IMR-90 (cell line): ENCODE results near the gene NFASC.

ENCODE experiments used
- CEBPB ChIP-seq: IDR thresholded peaks from 2 replicates; pipeline ENCODE4 v1.6.1; 2012; ENCODE audit warnings: low read depth, low read length, improper control_type of control experiment
- RFX5 ChIP-seq: IDR thresholded peaks from 2 replicates; pipeline ENCODE4 v1.8.0; 2012; ENCODE audit warnings: low read depth, mild to moderate bottlenecking, low read length, moderate library complexity

DNA sequence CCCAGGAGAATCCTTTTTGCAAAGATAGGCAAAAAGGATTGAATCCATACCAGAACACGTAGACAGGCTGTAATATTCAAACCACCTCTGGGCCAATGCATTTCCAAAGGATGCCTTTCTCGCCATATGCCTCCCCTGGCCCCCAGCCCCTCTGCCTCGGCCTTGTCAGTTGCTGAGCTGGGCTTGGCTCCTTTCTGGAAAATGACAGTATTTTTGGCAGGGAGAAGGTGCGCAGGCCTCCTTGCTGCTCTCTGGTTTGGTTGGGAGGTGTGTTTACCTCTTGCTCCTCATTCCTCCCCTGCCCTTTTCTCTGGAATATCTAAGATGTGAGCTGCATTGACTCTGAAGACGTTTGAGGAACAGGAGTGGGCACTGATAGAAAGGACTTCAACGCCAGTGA is 146.3 kb downstream of the NFASC start:
- TF ChIP-seq CEBPB (no peak), RFX5 (no peak)
